Body of pancreas (tissue), 4 donors: Measurements from ENCODE around the gene CADM4.

ENCODE experiments used
- POLR2A ChIP-seq, 3 donors: fragments of 450-650 bp; IDR thresholded peaks; one replicate each; pipeline ENCODE4 v1.6.1; 2016; ENCODE audit warnings: antibody characterized with exemption in 3 of 3, mild to moderate bottlenecking in 2 of 3
- TF ChIP-seq, protein P1 (sequence below), 7 experiments: fragments of 450-650 bp in 4 of 7; fragments of 200-600 bp in 3 of 7; sonication (generic) in 3 of 7; IDR thresholded peaks; one replicate each; pipeline ENCODE4 v1.5.1; 2016 to 2019; ENCODE audit warnings: antibody characterized with exemption in 7 of 7

DNA sequence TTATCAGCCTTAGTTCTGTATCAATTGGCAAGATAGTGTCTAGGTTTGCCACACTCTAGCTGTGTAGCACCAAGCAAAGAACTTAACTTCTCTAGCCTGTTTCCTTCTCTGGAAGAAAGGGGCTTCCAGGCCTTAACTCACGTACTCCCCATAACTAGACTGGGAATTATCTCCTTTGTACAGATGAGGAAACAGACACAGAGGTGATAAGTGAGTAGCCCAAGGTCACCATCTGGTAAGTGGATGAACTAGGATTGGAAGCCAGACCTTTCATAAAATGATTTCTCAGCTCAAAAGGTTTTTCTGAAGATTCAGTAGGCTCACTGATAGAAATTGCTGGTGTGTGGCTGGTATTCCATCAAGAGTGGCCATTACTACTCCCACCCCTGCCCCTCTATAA, 23.3 kb downstream of the CADM4 start:
- TF ChIP-seq, protein P1, sequence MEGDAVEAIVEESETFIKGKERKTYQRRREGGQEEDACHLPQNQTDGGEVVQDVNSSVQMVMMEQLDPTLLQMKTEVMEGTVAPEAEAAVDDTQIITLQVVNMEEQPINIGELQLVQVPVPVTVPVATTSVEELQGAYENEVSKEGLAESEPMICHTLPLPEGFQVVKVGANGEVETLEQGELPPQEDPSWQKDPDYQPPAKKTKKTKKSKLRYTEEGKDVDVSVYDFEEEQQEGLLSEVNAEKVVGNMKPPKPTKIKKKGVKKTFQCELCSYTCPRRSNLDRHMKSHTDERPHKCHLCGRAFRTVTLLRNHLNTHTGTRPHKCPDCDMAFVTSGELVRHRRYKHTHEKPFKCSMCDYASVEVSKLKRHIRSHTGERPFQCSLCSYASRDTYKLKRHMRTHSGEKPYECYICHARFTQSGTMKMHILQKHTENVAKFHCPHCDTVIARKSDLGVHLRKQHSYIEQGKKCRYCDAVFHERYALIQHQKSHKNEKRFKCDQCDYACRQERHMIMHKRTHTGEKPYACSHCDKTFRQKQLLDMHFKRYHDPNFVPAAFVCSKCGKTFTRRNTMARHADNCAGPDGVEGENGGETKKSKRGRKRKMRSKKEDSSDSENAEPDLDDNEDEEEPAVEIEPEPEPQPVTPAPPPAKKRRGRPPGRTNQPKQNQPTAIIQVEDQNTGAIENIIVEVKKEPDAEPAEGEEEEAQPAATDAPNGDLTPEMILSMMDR (IDR thresholded peaks at IDR 0.05), result no peak
- TF ChIP-seq POLR2A (IDR thresholded peaks at IDR 0.05), result no peak
